ENCODE data around the gene INSIG1.

Gene INSIG1

DNA sequence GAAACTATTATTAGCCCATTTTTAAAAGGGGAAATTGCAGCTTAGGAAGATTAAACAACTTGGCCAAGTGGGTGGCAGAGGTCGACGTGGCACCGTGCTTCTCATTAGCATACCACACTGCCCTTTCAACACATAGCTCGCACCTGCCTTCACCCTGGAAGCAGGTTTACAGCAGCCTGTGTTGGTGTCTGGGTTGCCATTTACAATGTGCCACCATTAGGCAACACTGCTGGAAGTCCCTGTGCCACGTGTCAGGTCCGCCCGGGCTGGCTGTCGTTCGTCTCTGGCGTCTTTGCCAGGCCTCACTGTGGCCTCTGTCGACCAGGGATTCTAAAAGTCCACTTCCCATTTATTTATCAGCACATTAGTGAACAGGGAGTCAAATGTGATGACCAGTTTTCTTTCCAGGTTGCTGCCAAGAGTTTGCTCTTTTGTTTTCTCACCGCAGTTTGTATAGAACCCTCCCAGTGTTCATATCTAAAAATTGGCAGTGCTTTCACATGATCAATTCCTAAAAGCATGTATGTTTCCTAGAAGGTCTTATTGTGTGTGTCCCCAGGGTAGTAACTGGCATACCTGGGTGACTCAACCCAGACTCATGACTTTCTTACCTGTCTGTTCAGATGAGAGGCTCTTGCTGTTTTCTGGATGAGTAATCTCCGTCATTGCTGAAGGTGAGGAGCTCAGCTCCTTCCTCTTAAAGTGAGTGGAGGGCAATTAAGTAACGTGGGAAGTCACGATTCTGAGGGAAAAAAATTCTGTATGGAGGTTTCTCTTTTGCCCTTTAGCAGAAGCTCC, 9.2 kb downstream of the INSIG1 start:
- intact Hi-C loops (cut with DNase I; ENCODE audit: low total_unique reads), result no loop called here
- no peaks in the 10 kb centered on the region for H3K9me3 ChIP-seq
- peaks cover 23 to 83% (median 60%) of the 10 kb centered on the region in 3 donors for H3K36me3 ChIP-seq
- DNase-seq, result no peak
- no peaks in the 10 kb centered on the region for H3K4me1 ChIP-seq
- TF ChIP-seq, protein P1, sequence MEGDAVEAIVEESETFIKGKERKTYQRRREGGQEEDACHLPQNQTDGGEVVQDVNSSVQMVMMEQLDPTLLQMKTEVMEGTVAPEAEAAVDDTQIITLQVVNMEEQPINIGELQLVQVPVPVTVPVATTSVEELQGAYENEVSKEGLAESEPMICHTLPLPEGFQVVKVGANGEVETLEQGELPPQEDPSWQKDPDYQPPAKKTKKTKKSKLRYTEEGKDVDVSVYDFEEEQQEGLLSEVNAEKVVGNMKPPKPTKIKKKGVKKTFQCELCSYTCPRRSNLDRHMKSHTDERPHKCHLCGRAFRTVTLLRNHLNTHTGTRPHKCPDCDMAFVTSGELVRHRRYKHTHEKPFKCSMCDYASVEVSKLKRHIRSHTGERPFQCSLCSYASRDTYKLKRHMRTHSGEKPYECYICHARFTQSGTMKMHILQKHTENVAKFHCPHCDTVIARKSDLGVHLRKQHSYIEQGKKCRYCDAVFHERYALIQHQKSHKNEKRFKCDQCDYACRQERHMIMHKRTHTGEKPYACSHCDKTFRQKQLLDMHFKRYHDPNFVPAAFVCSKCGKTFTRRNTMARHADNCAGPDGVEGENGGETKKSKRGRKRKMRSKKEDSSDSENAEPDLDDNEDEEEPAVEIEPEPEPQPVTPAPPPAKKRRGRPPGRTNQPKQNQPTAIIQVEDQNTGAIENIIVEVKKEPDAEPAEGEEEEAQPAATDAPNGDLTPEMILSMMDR (IDR thresholded peaks at IDR 0.05), result no peak
- H3K4me3 ChIP-seq, result no peak overlapping the region
- H3K27me3 ChIP-seq, result no peaks in the 10 kb centered on the region
- H3K27ac ChIP-seq, result no peak overlapping the region

DNA sequence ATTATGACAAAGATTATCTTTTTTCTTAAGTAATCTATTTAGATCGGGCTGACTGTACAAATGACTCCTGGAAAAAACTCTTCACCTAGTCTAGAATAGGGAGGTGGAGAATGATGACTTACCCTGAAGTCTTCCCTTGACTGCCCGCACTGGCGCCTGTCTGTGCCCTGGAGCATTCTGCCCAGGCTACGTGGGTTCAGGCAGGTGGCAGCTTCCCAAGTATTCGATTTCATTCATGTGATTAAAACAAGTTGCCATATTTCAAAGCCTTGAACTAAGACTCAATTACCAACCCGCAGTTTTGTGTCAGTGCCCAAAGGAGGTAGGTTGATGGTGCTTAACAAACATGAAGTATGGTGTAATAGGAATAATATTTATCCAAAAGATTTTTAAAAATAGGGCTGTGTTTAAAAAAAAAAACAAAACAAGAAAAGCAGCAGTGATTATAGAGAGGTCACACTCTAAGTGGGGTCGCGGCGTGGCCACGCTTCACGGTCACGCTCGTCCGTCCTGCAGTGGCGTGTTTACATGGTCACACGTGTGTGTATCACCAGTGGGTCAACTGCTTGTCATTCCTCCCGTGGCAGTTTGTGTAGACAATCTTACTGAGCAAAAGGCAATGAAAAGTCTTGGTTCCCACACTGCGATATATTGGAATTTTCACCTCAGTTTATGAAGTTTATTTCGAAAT, 10.8 kb downstream of the INSIG1 start:
- Histone ChIP-seq H3K36me3 (peaks cover 23 to 72% (median 53%) of the 10 kb centered on the region in 3 donors), H3K4me1 (no peaks in the 10 kb centered on the region), H3K9me3 (no peaks in the 10 kb centered on the region), H3K4me3 (no peak overlapping the region), H3K27me3 (no peaks in the 10 kb centered on the region), H3K27ac (no peak overlapping the region)
- DNase-seq, result no peak
- TF ChIP-seq, protein P1 (IDR thresholded peaks at IDR 0.05), result no peak
- intact Hi-C loops (cut with DNase I; ENCODE audit: low total_unique reads), result no loop called here

DNA sequence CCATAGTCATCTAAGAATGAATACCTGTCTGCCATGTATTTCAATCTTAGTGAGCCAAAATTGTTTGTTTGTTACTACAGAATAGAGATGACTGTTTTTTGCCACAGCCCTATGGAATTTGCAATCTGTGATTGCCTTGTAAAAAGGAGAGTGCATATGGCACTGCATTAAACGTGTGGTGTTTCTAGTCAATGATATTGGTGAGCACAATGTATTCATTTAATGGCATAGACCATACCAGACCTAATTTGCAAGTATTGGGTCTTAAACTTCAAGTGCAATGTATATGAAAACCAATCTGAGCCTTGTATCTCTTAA, 11.3 kb downstream of the INSIG1 start:
- H3K9me3 ChIP-seq, result no peaks in the 10 kb centered on the region
- TF ChIP-seq, protein P1 (IDR thresholded peaks at IDR 0.05), result no peak
- no peak overlapping the region for H3K27ac ChIP-seq
- no peaks in the 10 kb centered on the region for H3K4me1 ChIP-seq
- no peak for DNase-seq
- no peak overlapping the region for H3K4me3 ChIP-seq
- H3K36me3 ChIP-seq, result peaks cover 23 to 67% (median 51%) of the 10 kb centered on the region in 3 donors
- no peaks in the 10 kb centered on the region for H3K27me3 ChIP-seq
- intact Hi-C loops (cut with DNase I; ENCODE audit: low total_unique reads), result no loop called here

- H3K4me1 ChIP-seq, result no peaks in the 10 kb centered on the region
- TF ChIP-seq, protein P1 (IDR thresholded peaks at IDR 0.05), result no peak
- DNase-seq, result no peak
- peaks cover 23 to 53% (median 45%) of the 10 kb centered on the region in 3 donors for H3K36me3 ChIP-seq
- intact Hi-C loops (cut with DNase I; ENCODE audit: low total_unique reads), result no loop called here
- H3K9me3 ChIP-seq, result no peaks in the 10 kb centered on the region
- H3K27me3 ChIP-seq, result peaks cover 0 to under 1% of the 10 kb centered on the region in 2 donors
- no peak overlapping the region for H3K4me3 ChIP-seq
- H3K27ac ChIP-seq, result no peak overlapping the region
Observed at GRCh38 chr7:155310425-155311114, 12.9 kb downstream of the INSIG1 start.

DNA sequence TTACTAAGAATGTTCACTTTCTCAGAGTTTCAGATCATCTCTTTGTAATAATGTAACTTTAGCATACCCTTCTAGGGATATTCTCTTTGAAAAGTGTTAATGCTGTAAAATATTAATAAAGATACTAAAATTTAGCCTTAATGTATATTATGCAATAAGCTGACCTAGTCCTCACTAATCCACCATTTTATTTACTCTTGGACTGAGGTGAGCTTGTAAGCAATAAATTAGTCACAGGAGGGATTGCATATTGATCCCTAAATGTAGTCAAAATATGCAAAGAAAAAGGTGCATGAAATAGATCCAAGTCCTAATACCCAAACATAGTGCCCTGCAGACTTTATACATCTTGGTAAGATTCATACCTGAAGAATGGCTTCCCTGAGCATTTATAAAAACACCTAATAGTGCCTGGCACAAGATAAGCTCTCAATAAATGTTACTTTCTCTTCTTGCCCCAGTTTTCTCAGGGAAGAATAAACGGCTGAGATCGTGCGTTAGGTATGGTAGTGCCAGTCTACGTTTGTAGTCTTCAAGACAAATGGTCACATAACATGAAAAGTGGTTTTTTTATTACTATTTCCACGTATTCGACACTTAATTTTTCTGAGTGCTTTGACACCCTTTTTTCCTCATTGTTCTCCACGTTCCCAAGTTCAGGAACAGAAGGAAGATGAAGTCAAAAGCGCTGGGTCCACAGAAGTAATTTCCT, 14.3 kb downstream of the INSIG1 start:
- intact Hi-C loops (cut with DNase I; ENCODE audit: low total_unique reads), result no loop called here
- H3K4me3 ChIP-seq, result no peak overlapping the region
- no peak for DNase-seq

More for the DNA sequence above, 14.3 kb downstream of the INSIG1 start:
- peaks cover 23 to 39% (median 33%) of the 10 kb centered on the region in 3 donors for H3K36me3 ChIP-seq
- no peak overlapping the region for H3K27ac ChIP-seq
- H3K9me3 ChIP-seq, result no peaks in the 10 kb centered on the region
- TF ChIP-seq, protein P1 (IDR thresholded peaks at IDR 0.05), result no peak
- no peaks in the 10 kb centered on the region for H3K4me1 ChIP-seq
- H3K27me3 ChIP-seq, result peaks cover 0 to 2% of the 10 kb centered on the region in 2 donors
